GM19468 (cell line): ENCODE results near the gene LRRC25.
"Not testable (repeated sequence)": the region's sequence is repeated elsewhere in the genome, so short reads cannot be mapped to it uniquely, and the experiment has no call there.

ENCODE experiments used
- ATAC-seq: cut with Tn5 transposase; IDR thresholded peaks from one replicate; pipeline ENCODE4 v1.9.1; 2021; ENCODE audit warnings: mild to moderate bottlenecking, moderate library complexity, moderate number of reproducible peaks; ENCODE audit not compliant: unreplicated experiment; ENCODE audit errors: extremely low read depth

LRRC25 gene

GRCh38 chr19:18385675-18386542 is 11.5 kb downstream of the LRRC25 start, which contains the start of gene GDF15:
TSS of gene GDF15 (plus strand) at chr19:18386158. CDS start at chr19:18386190, 32 bp downstream.
- no peak for ATAC-seq

- ATAC-seq = no peak
Measured at GRCh38 chr19:18385359-18385674, 12.1 kb downstream of the LRRC25 start.

- no peak for ATAC-seq
Measured at GRCh38 chr19:18384775-18385174, 12.6 kb downstream of the LRRC25 start.

- not testable (repeated sequence) for ATAC-seq
Measured at GRCh38 chr19:18383622-18384021, 13.8 kb downstream of the LRRC25 start.

- ATAC-seq = no peak
Measured at GRCh38 chr19:18380843-18381242, 16.6 kb downstream of the LRRC25 start.

- no peak for ATAC-seq
Measured at GRCh38 chr19:18379803-18380747, 17.3 kb downstream of the LRRC25 start.

GRCh38 chr19:18377026-18377425 is 20.4 kb downstream of the LRRC25 start:
- ATAC-seq = no peak

- no peak for ATAC-seq
Measured at GRCh38 chr19:18373892-18374629, 23.4 kb downstream of the LRRC25 start.

- no peak for ATAC-seq
Measured at GRCh38 chr19:18373407-18373891, 24.0 kb downstream of the LRRC25 start.

- no peak for ATAC-seq
Measured at GRCh38 chr19:18368504-18369222, 28.8 kb downstream of the LRRC25 start.

- ATAC-seq = no peak
Measured at GRCh38 chr19:18366021-18366435, 31.4 kb downstream of the LRRC25 start.

- no peak for ATAC-seq
Measured at GRCh38 chr19:18364826-18365528, 32.4 kb downstream of the LRRC25 start.

GRCh38 chr19:18364277-18364825 is 33.1 kb downstream of the LRRC25 start:
- not testable (repeated sequence) for ATAC-seq

- ATAC-seq = no peak
Measured at GRCh38 chr19:18363787-18364186, 33.6 kb downstream of the LRRC25 start.

- no peak for ATAC-seq
Measured at GRCh38 chr19:18362934-18363542, 34.4 kb downstream of the LRRC25 start.

- ATAC-seq = no peak
Measured at GRCh38 chr19:18361646-18362045, 35.8 kb downstream of the LRRC25 start.

GRCh38 chr19:18357041-18357440 is 40.4 kb downstream of the LRRC25 start:
- ATAC-seq = no peak

GRCh38 chr19:18354743-18355142 is 42.7 kb downstream of the LRRC25 start:
- not testable (repeated sequence) for ATAC-seq
